Fibroblast of lung (primary cell): ENCODE results near the gene CCDC30. TPM values are rescaled to one million over a fixed set of nuclear protein-coding genes. Genes with fewer than 3 reads are reported as not detected.

ENCODE experiments used
- DNase-seq, 2 donors: peaks; one replicate each; pipeline versions ENCODE4 v3.0.0 to v3.0.0-alpha.2; 2010; ENCODE audit warnings: low read depth in 2 of 2
- H2AFZ ChIP-seq: 2 replicates; pipeline ENCODE4 v1.5.1; 2012; ENCODE audit warnings: low read length, control low read depth, inconsistent platforms
- H3K27ac ChIP-seq: 2 replicates; pipeline ENCODE4 v1.5.1; 2011; ENCODE audit warnings: low read length, control low read depth; ENCODE audit not compliant: insufficient read depth
- H3K27me3 ChIP-seq: 2 replicates; pipeline ENCODE4 v1.5.1; 2011; ENCODE audit warnings: mild to moderate bottlenecking, low read length; ENCODE audit not compliant: control insufficient read depth, insufficient read depth
- H3K36me3 ChIP-seq: 2 replicates; pipeline ENCODE4 v1.5.1; 2011; ENCODE audit warnings: low read length; ENCODE audit not compliant: control insufficient read depth, insufficient read depth
- H3K4me1 ChIP-seq: 2 replicates; pipeline ENCODE4 v1.5.1; 2011; ENCODE audit warnings: low read length; ENCODE audit not compliant: control insufficient read depth, insufficient read depth; ENCODE audit errors: extremely low read depth
- H3K4me2 ChIP-seq: 2 replicates; pipeline ENCODE4 v1.5.1; 2011; ENCODE audit warnings: low read length, control low read depth; ENCODE audit not compliant: insufficient read depth; ENCODE audit errors: extremely low read depth
- H3K4me3 ChIP-seq, 4 experiments: fragments of 200-600 bp in 1 of 4; sonication (generic) in 1 of 4; replicated peaks in 1 of 4; 2 replicates each; pipeline ENCODE4 v1.5.1; 2011 to 2016; ENCODE audit warnings: low read length in 4 of 4, low read depth in 3 of 4, mild to moderate bottlenecking in 3 of 4, control low read depth in 2 of 4, inconsistent platforms in 1 of 4, mixed read lengths in 1 of 4; ENCODE audit not compliant: insufficient read depth in 1 of 4; ENCODE audit errors: control extremely low read depth in 1 of 4
- H3K79me2 ChIP-seq: 2 replicates; pipeline ENCODE4 v1.5.1; 2012; ENCODE audit warnings: mild to moderate bottlenecking, low read length, inconsistent platforms; ENCODE audit not compliant: control insufficient read depth, insufficient read depth
- H3K9ac ChIP-seq: 2 replicates; pipeline ENCODE4 v1.5.1; 2011; ENCODE audit warnings: mild to moderate bottlenecking, low read length, control low read depth; ENCODE audit not compliant: insufficient read depth
- H3K9me3 ChIP-seq: 2 replicates; pipeline ENCODE4 v1.5.1; 2012; ENCODE audit warnings: low read depth, low read length; ENCODE audit not compliant: control insufficient read depth, insufficient read depth
- H4K20me1 ChIP-seq: 2 replicates; pipeline ENCODE4 v1.5.1; 2011; ENCODE audit warnings: low read length; ENCODE audit not compliant: control insufficient read depth, insufficient read depth; ENCODE audit errors: extremely low read depth
- EZH2 ChIP-seq: IDR thresholded peaks from 2 replicates; pipeline ENCODE4 v1.5.1; 2012; ENCODE audit warnings: low read length, control low read depth, mild to moderate bottlenecking; ENCODE audit errors: missing control alignments
- polyA plus RNA-seq, 2 donors: library from polyadenylated mRNA; depleted of rRNA in 1 of 2; stranded (reverse) in 1 of 2; unstranded in 1 of 2; fragments of >200 nt; gene quantifications; 2 replicates each; pipeline ENCODE4 v1.2.1, GENCODE V29; 2011 to 2012; ENCODE audit warnings: missing spikeins in 1 of 2
- total RNA-seq: library from RNA; depleted of rRNA; stranded (reverse); fragments of >200 nt; gene quantifications from 2 replicates; pipeline ENCODE4 v1.2.1, GENCODE V29; 2014
- TF ChIP-seq, protein P1 (sequence below), 2 donors: IDR thresholded peaks in 1 of 2; conservative IDR thresholded peaks in 1 of 2; 1 replicate in 1 of 2; 2 replicates in 1 of 2; pipeline ENCODE4 v1.5.1; 2011 to 2012; ENCODE audit warnings: low read length in 2 of 2, control low read depth in 1 of 2, inconsistent platforms in 1 of 2, low read depth in 1 of 2, mild to moderate bottlenecking in 1 of 2

The CCDC30 gene
- total and polyA plus RNA-seq, 2 donors (not counting 1 experiment from before 2014, with no cell fraction given): 0.56 to 1.3 TPM

GRCh38 chr1:42456754-42457089 is 6.4 kb upstream of the CCDC30 start:
- Histone ChIP-seq H4K20me1 (no peaks in the 10 kb centered on the region), H3K9me3 (no peaks in the 10 kb centered on the region), H3K27me3 (no peaks in the 10 kb centered on the region), H3K9ac (peak overlapping the region; percentile 88), H2AFZ (peak overlapping the region; percentile 99), H3K4me3 (peak overlapping the region; percentile 59 to 85 (median 71)), H3K27ac (peak overlapping the region; percentile 81), H3K4me2 (peak overlapping the region; percentile 91), H3K36me3 (no peaks in the 10 kb centered on the region), H3K79me2 (no peaks in the 10 kb centered on the region), H3K4me1 (peaks cover 2% of the 10 kb centered on the region)
- TF ChIP-seq, protein P1, sequence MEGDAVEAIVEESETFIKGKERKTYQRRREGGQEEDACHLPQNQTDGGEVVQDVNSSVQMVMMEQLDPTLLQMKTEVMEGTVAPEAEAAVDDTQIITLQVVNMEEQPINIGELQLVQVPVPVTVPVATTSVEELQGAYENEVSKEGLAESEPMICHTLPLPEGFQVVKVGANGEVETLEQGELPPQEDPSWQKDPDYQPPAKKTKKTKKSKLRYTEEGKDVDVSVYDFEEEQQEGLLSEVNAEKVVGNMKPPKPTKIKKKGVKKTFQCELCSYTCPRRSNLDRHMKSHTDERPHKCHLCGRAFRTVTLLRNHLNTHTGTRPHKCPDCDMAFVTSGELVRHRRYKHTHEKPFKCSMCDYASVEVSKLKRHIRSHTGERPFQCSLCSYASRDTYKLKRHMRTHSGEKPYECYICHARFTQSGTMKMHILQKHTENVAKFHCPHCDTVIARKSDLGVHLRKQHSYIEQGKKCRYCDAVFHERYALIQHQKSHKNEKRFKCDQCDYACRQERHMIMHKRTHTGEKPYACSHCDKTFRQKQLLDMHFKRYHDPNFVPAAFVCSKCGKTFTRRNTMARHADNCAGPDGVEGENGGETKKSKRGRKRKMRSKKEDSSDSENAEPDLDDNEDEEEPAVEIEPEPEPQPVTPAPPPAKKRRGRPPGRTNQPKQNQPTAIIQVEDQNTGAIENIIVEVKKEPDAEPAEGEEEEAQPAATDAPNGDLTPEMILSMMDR (conservative IDR thresholded peaks at IDR 0.05 in 1 of 2, IDR thresholded peaks at IDR 0.05 in 1 of 2; ENCODE audit: low read depth in 1 of 2, low read length in 2 of 2): no peak
- TF ChIP-seq EZH2: no peak
- peak; percentile 65 for DNase-seq

- no peaks in the 10 kb centered on the region for H3K79me2 ChIP-seq
- no peaks in the 10 kb centered on the region for H3K36me3 ChIP-seq
- DNase-seq: no peak
- H3K27ac ChIP-seq: no peak overlapping the region
- H3K4me2 ChIP-seq: no peak overlapping the region
- H3K4me1 ChIP-seq: no peaks in the 10 kb centered on the region
- H3K4me3 ChIP-seq: no peak overlapping the region
- no peaks in the 10 kb centered on the region for H4K20me1 ChIP-seq
- H3K9ac ChIP-seq: no peak overlapping the region
- H2AFZ ChIP-seq: no peak overlapping the region
- no peaks in the 10 kb centered on the region for H3K9me3 ChIP-seq
- no peak for TF ChIP-seq EZH2
- no peaks in the 10 kb centered on the region for H3K27me3 ChIP-seq
These were observed 1.9 kb upstream of the CCDC30 start for GRCh38 chr1:42461196-42461595.

- H2AFZ ChIP-seq: peak overlapping the region; percentile 13
- peak overlapping the region; percentile 96 for H3K4me2 ChIP-seq
These were observed 835 bp downstream of the CCDC30 start for GRCh38 chr1:42463921-42464320.

More at GRCh38 chr1:42463921-42464320, 835 bp downstream of the CCDC30 start:
- no peaks in the 10 kb centered on the region for H3K79me2 ChIP-seq
- no peak for DNase-seq
- TF ChIP-seq, protein P1 (conservative IDR thresholded peaks at IDR 0.05 in 1 of 2, IDR thresholded peaks at IDR 0.05 in 1 of 2; ENCODE audit: low read depth in 1 of 2, low read length in 2 of 2): no peak
- no peak for TF ChIP-seq EZH2
- no peaks in the 10 kb centered on the region for H3K27me3 ChIP-seq
- no peaks in the 10 kb centered on the region for H3K4me1 ChIP-seq
- H3K9ac ChIP-seq: no peak overlapping the region
- H3K9me3 ChIP-seq: no peaks in the 10 kb centered on the region
- H3K27ac ChIP-seq: no peak overlapping the region
- H3K4me3 ChIP-seq: peak overlapping the region in 3 of 4 experiments; percentile 50 to 74 (median 72)
- no peaks in the 10 kb centered on the region for H3K36me3 ChIP-seq
- no peaks in the 10 kb centered on the region for H4K20me1 ChIP-seq
